Stimulated activated CD8-positive, alpha-beta memory T cell treated with anti-CD3 and anti-CD28 coated beads, Interleukin-7, amount 100 ng/mL, for 4 hours (primary cell): ENCODE data around the gene PRSS1.
"Not testable (repeated sequence)": the region's sequence is repeated elsewhere in the genome, so short reads cannot be mapped to it uniquely, and the experiment has no call there.

ENCODE experiments used
- DNase-seq, 2 donors: peaks; one replicate each; pipeline ENCODE4 v3.0.0-alpha.2; 2020; ENCODE audit warnings: low read depth in 2 of 2

Gene PRSS1

GRCh38 chr7:142773230-142773629 is 24.0 kb downstream of the PRSS1 start:
- no peak for DNase-seq

GRCh38 chr7:142773937-142774744 is 24.9 kb downstream of the PRSS1 start:
- DNase-seq: no peak

- no peak for DNase-seq
These were observed 25.6 kb downstream of the PRSS1 start for GRCh38 chr7:142774826-142775225.

GRCh38 chr7:142775351-142776115 is 26.3 kb downstream of the PRSS1 start:
- DNase-seq: not testable (repeated sequence)

- DNase-seq: no peak
These were observed 27.1 kb downstream of the PRSS1 start for GRCh38 chr7:142776206-142776844.

- DNase-seq: not testable (repeated sequence)
These were observed 27.6 kb downstream of the PRSS1 start for GRCh38 chr7:142776845-142777225.

GRCh38 chr7:142777318-142777717 is 28.0 kb downstream of the PRSS1 start:
- no peak for DNase-seq

GRCh38 chr7:142782922-142783900 is 33.9 kb downstream of the PRSS1 start:
- peak; percentile 67 to 71 for DNase-seq

GRCh38 chr7:142784096-142784495 is 34.8 kb downstream of the PRSS1 start:
- no peak for DNase-seq

- no peak for DNase-seq
These were observed 35.4 kb downstream of the PRSS1 start for GRCh38 chr7:142784716-142785115.

- peak; percentile 75 to 78 for DNase-seq
These were observed 36.6 kb downstream of the PRSS1 start for GRCh38 chr7:142785841-142786250.

GRCh38 chr7:142787034-142787768 is 37.9 kb downstream of the PRSS1 start:
- no peak for DNase-seq

GRCh38 chr7:142787783-142788182 is 38.5 kb downstream of the PRSS1 start:
- no peak for DNase-seq

- no peak for DNase-seq
These were observed 39.3 kb downstream of the PRSS1 start for GRCh38 chr7:142788303-142789289.

GRCh38 chr7:142789441-142789840 is 40.2 kb downstream of the PRSS1 start:
- DNase-seq: no peak

GRCh38 chr7:142790056-142790455 is 40.8 kb downstream of the PRSS1 start:
- DNase-seq: no peak

- no peak for DNase-seq
These were observed 41.3 kb downstream of the PRSS1 start for GRCh38 chr7:142790555-142790954.

- no peak for DNase-seq
These were observed 42.2 kb downstream of the PRSS1 start for GRCh38 chr7:142791502-142791901.

GRCh38 chr7:142792129-142792528 is 42.9 kb downstream of the PRSS1 start:
- no peak for DNase-seq
